IPS-20b (cell line): ENCODE measurements around the gene LCMT1.
"Not testable (repeated sequence)": the region's sequence is repeated elsewhere in the genome, so short reads cannot be mapped to it uniquely, and the experiment has no call there.

Experiments
- H3K27ac ChIP-seq: one replicate; pipeline ENCODE4 v1.5.1; 2013; ENCODE audit warnings: low read length
- H3K27me3 ChIP-seq: 2 replicates; pipeline ENCODE4 v1.6.1; 2013; ENCODE audit warnings: mild to moderate bottlenecking, low read length, inconsistent platforms; ENCODE audit not compliant: insufficient read depth
- H3K36me3 ChIP-seq: 2 replicates; pipeline ENCODE4 v1.6.1; 2013; ENCODE audit warnings: low read depth, mild to moderate bottlenecking, inconsistent platforms, low read length, moderate library complexity; ENCODE audit not compliant: insufficient read depth
- H3K4me1 ChIP-seq: 2 replicates; pipeline ENCODE4 v1.6.1; 2013; ENCODE audit warnings: mild to moderate bottlenecking, control low read depth, inconsistent platforms, low read length, moderate library complexity; ENCODE audit not compliant: insufficient read depth
- H3K4me3 ChIP-seq: 2 replicates; pipeline ENCODE4 v1.5.1; 2013; ENCODE audit warnings: mild to moderate bottlenecking, low read length, inconsistent platforms
- H3K9ac ChIP-seq: 2 replicates; pipeline ENCODE4 v1.6.1; 2013; ENCODE audit warnings: low read depth, mild to moderate bottlenecking, inconsistent platforms, low read length, moderate library complexity
- H3K9me3 ChIP-seq: 2 replicates; pipeline ENCODE4 v1.6.1; 2013; ENCODE audit warnings: mild to moderate bottlenecking, low read depth, low read length, inconsistent platforms; ENCODE audit not compliant: insufficient read depth

LCMT1 gene

DNA sequence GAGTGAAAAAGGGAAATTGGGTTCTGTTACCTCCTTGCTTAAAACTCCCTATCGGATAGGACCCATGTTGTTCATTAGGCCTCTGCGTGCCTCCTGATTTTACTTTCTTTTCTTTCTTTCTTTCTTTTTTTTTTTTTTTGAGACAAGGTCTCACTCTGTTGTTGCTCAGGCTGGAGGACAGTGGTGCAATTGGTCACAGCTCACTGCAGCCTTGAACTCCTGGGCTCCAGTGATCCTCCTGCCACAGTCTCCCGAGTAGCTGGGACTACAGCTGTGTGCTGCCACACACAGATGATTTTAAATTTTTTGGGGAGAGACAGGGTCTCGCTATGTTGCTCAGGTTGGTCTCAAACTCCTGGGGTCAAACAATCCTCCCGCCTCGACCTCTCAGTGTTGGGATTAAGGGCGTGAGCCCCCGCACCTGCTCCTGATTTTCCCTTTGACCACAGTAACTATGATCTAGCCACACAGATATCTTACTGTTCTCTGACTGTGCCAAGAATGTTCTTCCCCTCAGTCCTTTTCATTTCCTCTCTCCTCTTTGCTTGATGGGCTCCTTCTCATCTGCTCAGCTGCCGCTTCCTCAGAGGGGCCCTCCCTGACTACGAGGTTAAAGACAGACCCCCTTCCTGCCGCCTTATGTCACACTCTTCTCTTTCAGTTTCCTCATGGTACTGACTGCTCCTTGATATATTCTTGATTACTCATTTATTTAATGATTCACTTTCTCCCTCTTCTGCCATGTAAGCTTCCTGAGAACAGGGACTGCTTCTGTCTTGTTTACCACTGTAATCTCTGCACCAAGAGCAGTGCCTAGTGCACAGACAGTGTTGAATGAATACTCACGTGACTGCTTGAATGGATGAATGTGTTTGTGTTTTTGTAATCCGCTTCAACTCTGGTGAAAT lies 44.3 kb downstream of the LCMT1 start:
- no peaks in the 10 kb centered on the region for H3K4me1 ChIP-seq
- no peak overlapping the region for H3K27ac ChIP-seq
- H3K27me3 ChIP-seq, result no peaks in the 10 kb centered on the region
- H3K9ac ChIP-seq, result no peak overlapping the region
- no peaks in the 10 kb centered on the region for H3K9me3 ChIP-seq
- peaks cover 65% of the 10 kb centered on the region for H3K36me3 ChIP-seq
- no peak overlapping the region for H3K4me3 ChIP-seq

- Histone ChIP-seq H3K4me1 (no peaks in the 10 kb centered on the region), H3K36me3 (peaks cover 68% of the 10 kb centered on the region), H3K27ac (no peak overlapping the region), H3K9ac (no peak overlapping the region), H3K9me3 (no peaks in the 10 kb centered on the region), H3K4me3 (no peak overlapping the region), H3K27me3 (no peaks in the 10 kb centered on the region)
Measured at GRCh38 chr16:25157271-25157875, 45.8 kb downstream of the LCMT1 start.

GRCh38 chr16:25158401-25158800 lies 46.9 kb downstream of the LCMT1 start:
- no peaks in the 10 kb centered on the region for H3K9me3 ChIP-seq
- H3K4me3 ChIP-seq, result no peak overlapping the region
- no peaks in the 10 kb centered on the region for H3K4me1 ChIP-seq
- H3K27ac ChIP-seq, result no peak overlapping the region
- no peak overlapping the region for H3K9ac ChIP-seq
- peaks cover 67% of the 10 kb centered on the region for H3K36me3 ChIP-seq
- no peaks in the 10 kb centered on the region for H3K27me3 ChIP-seq

- Histone ChIP-seq H3K27ac (no peak overlapping the region), H3K27me3 (no peaks in the 10 kb centered on the region), H3K36me3 (peaks cover 84% of the 10 kb centered on the region), H3K4me1 (no peaks in the 10 kb centered on the region), H3K9me3 (no peaks in the 10 kb centered on the region), H3K9ac (no peak overlapping the region), H3K4me3 (no peak overlapping the region)
Measured at GRCh38 chr16:25161753-25162367, 50.3 kb downstream of the LCMT1 start.

DNA sequence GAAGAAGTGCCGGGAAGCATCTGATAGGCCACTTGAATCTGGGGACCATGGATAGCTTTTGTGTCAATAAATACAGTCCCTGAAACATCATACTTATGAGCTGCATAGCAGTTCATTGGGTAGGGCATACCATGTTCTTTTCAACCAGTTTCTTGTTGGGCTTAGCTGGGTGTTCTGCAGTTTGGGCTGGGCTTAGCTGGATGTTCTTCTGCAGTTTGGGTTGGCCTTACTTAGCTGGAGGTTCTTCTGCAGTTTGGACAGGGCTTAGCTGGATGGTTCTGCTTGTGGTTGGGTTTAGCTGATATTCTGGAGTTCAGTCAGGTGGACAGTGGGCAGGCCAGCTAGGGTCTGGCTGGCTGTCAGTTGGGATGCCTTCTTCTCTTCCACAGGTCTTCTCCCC lies 52.1 kb downstream of the LCMT1 start:
- Histone ChIP-seq H3K27me3 (no peaks in the 10 kb centered on the region), H3K9ac (no peak overlapping the region), H3K4me3 (no peak overlapping the region), H3K4me1 (no peaks in the 10 kb centered on the region), H3K9me3 (no peaks in the 10 kb centered on the region), H3K27ac (no peak overlapping the region), H3K36me3 (peaks cover 82% of the 10 kb centered on the region)

DNA sequence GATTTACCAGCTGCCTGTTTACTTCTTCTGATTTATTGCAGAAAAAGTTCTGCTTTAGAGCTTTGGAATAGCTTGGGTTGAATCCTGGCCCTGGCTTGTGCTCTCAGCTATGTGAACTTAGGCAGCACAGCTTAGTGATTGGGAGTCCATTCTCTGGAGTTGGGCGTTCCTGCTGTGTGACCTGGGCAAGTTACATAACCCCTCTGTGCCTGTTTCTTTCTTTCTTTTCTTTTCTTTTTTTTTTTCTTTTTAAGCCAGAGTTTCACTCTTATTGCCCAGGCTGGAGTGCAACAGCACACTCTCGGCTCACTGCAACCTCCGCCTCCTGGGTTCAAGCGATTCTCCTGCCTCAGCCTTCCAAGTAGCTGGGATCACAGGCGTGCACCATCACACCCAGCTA lies 53.7 kb downstream of the LCMT1 start:
- Histone ChIP-seq H3K4me3 (no peak overlapping the region), H3K9me3 (no peaks in the 10 kb centered on the region), H3K36me3 (peaks cover 92% of the 10 kb centered on the region), H3K27ac (no peak overlapping the region), H3K9ac (no peak overlapping the region), H3K27me3 (no peaks in the 10 kb centered on the region), H3K4me1 (no peaks in the 10 kb centered on the region)

GRCh38 chr16:25167920-25168319 lies 56.4 kb downstream of the LCMT1 start:
- H3K27me3 ChIP-seq, H3K4me3 ChIP-seq, H3K9me3 ChIP-seq, H3K9ac ChIP-seq, H3K27ac ChIP-seq, H3K4me1 ChIP-seq: not testable (repeated sequence)
- peaks cover 90% of the 10 kb centered on the region for H3K36me3 ChIP-seq

GRCh38 chr16:25171390-25171789 lies 59.8 kb downstream of the LCMT1 start:
- H3K9ac ChIP-seq, result no peak overlapping the region
- H3K9me3 ChIP-seq, result no peaks in the 10 kb centered on the region
- H3K27me3 ChIP-seq, result no peaks in the 10 kb centered on the region
- H3K4me3 ChIP-seq, result no peak overlapping the region
- peaks cover 86% of the 10 kb centered on the region for H3K36me3 ChIP-seq
- no peak overlapping the region for H3K27ac ChIP-seq
- no peaks in the 10 kb centered on the region for H3K4me1 ChIP-seq

GRCh38 chr16:25172831-25173230 lies 61.3 kb downstream of the LCMT1 start:
- peaks cover 80% of the 10 kb centered on the region for H3K36me3 ChIP-seq
- H3K4me3 ChIP-seq, result no peak overlapping the region
- H3K27me3 ChIP-seq, result no peaks in the 10 kb centered on the region
- H3K27ac ChIP-seq, result no peak overlapping the region
- H3K4me1 ChIP-seq, result no peaks in the 10 kb centered on the region
- no peak overlapping the region for H3K9ac ChIP-seq
- no peaks in the 10 kb centered on the region for H3K9me3 ChIP-seq

DNA sequence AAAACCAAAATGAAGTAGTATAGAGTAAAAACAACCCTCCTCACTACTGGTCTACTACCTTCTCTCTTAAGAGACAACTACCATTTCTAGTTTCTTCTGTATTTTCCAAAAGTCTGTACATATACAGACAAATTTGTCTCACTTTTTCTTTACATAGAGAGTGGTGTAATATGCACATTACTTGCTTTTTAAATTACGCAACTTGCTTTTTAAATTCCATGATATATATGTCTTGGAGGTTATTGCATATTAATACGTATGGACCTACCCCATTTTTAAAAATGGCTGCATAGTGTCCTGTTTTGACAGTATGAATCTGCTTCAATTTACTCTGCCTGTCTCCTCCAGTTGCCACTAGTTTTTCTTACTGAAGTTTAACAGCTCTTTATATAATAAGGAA lies 62.7 kb downstream of the LCMT1 start:
- H3K9me3 ChIP-seq, result no peaks in the 10 kb centered on the region
- H3K9ac ChIP-seq, result no peak overlapping the region
- H3K36me3 ChIP-seq, result peaks cover 76% of the 10 kb centered on the region
- no peak overlapping the region for H3K27ac ChIP-seq
- H3K27me3 ChIP-seq, result no peaks in the 10 kb centered on the region
- no peaks in the 10 kb centered on the region for H3K4me1 ChIP-seq
- H3K4me3 ChIP-seq, result no peak overlapping the region

DNA sequence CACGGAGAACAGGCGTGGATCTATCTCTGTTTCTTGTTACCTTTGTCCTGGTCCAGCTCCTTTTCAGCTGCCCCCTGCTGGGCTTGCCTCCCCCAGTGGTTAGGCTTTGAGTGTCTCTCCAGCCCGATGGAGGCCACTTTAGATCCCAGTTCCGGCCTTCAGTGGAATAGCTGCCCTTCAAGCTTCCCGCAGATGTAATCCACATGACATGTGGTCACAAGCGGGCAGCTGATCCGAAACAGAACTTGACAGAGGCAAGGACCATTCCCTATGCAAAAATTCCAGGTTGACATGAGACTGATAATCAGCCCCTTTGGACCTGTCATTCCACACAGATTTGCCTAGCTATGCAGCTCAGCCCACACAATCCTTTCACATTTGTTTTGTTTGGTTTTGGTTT lies 64.6 kb downstream of the LCMT1 start:
- Histone ChIP-seq H3K4me3 (no peak overlapping the region), H3K4me1 (no peaks in the 10 kb centered on the region), H3K9me3 (no peaks in the 10 kb centered on the region), H3K27me3 (no peaks in the 10 kb centered on the region), H3K27ac (no peak overlapping the region), H3K36me3 (peaks cover 57% of the 10 kb centered on the region), H3K9ac (no peak overlapping the region)

DNA sequence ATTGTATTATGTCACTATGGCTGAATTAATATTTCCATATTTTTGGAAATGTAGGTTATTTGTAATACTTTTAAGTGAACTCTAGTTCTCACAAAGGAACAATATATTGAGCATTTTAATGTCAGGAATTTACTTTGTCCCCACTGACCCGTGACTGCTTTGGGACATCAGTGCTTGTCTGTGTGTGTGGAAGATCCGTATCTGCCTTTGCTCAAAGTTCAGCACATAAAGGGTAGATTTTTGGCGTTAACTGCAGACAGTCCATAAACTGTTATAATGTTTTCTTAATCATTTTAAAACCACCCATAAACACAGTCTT lies 65.9 kb downstream of the LCMT1 start:
- no peaks in the 10 kb centered on the region for H3K27me3 ChIP-seq
- H3K36me3 ChIP-seq, result peaks cover 47% of the 10 kb centered on the region
- H3K4me1 ChIP-seq, result no peaks in the 10 kb centered on the region
- H3K9ac ChIP-seq, result no peak overlapping the region
- no peak overlapping the region for H3K27ac ChIP-seq
- no peak overlapping the region for H3K4me3 ChIP-seq
- no peaks in the 10 kb centered on the region for H3K9me3 ChIP-seq
